Islet precursor cell (in vitro differentiated cells): Measurements from ENCODE around the gene FGD6.

Source experiments
- DNase-seq: peaks from one replicate; pipeline ENCODE4 v3.0.0-alpha.2; 2018

The FGD6 gene

GRCh38 chr12:95231190-95231589 lies 13.9 kb upstream of the FGD6 start:
- DNase-seq, result no peak

GRCh38 chr12:95230313-95230712 lies 13.0 kb upstream of the FGD6 start:
- DNase-seq, result no peak

- no peak for DNase-seq
Measured at GRCh38 chr12:95229636-95230035, 12.4 kb upstream of the FGD6 start.

GRCh38 chr12:95228617-95229016 lies 11.3 kb upstream of the FGD6 start:
- DNase-seq, result no peak

- no peak for DNase-seq
Measured at GRCh38 chr12:95227818-95228356, 10.6 kb upstream of the FGD6 start.

- no peak for DNase-seq
Measured at GRCh38 chr12:95225645-95226212, 8.5 kb upstream of the FGD6 start.

- peak; percentile 56 for DNase-seq
Measured at GRCh38 chr12:95224202-95225170, 7.2 kb upstream of the FGD6 start.

GRCh38 chr12:95220726-95221125 lies 3.5 kb upstream of the FGD6 start:
- no peak for DNase-seq

GRCh38 chr12:95220190-95220589 lies 2.9 kb upstream of the FGD6 start:
- DNase-seq, result no peak

GRCh38 chr12:95218150-95219133 lies 1.2 kb upstream of the FGD6 start:
- DNase-seq, result no peak

GRCh38 chr12:95216711-95217376 lies 423 bp downstream of the FGD6 start:
- no peak for DNase-seq

GRCh38 chr12:95215949-95216348 lies 1.3 kb downstream of the FGD6 start:
- DNase-seq, result no peak

GRCh38 chr12:95214466-95214865 lies 2.8 kb downstream of the FGD6 start:
- no peak for DNase-seq

GRCh38 chr12:95213928-95214327 lies 3.3 kb downstream of the FGD6 start:
- peak; percentile 59 for DNase-seq

- no peak for DNase-seq
Measured at GRCh38 chr12:95213119-95213518, 4.1 kb downstream of the FGD6 start.

- no peak for DNase-seq
Measured at GRCh38 chr12:95212586-95212985, 4.7 kb downstream of the FGD6 start.

- no peak for DNase-seq
Measured at GRCh38 chr12:95208678-95209077, 8.6 kb downstream of the FGD6 start.

- no peak for DNase-seq
Measured at GRCh38 chr12:95207407-95207806, 9.9 kb downstream of the FGD6 start.

GRCh38 chr12:95206916-95207315 lies 10.4 kb downstream of the FGD6 start:
- no peak for DNase-seq

GRCh38 chr12:95205685-95206084 lies 11.6 kb downstream of the FGD6 start:
- peak; percentile 89 for DNase-seq

- no peak for DNase-seq
Measured at GRCh38 chr12:95205016-95205624, 12.1 kb downstream of the FGD6 start.
